Loucy (cell line): Measurements from ENCODE around the gene SEC16A.

ENCODE experiments used
- H2AFZ ChIP-seq: fragments of 200-600 bp; sonication (generic); 2 replicates; pipeline ENCODE4 v1.6.0; 2016; ENCODE audit warnings: antibody characterized with exemption, mild to moderate bottlenecking, low read length, moderate library complexity
- H3F3A ChIP-seq: fragments of 200-600 bp; 2 replicates; pipeline ENCODE4 v1.6.0; 2016; ENCODE audit warnings: antibody characterized with exemption, low read depth, mild to moderate bottlenecking
- H3K27me3 ChIP-seq: fragments of 200-600 bp; sonication (generic); 2 replicates; pipeline ENCODE4 v1.6.1; 2014; ENCODE audit warnings: low read length, mild to moderate bottlenecking; ENCODE audit not compliant: insufficient read depth, poor library complexity, severe bottlenecking
- H3K36me3 ChIP-seq: fragments of 200-600 bp; sonication (generic); 2 replicates; pipeline ENCODE4 v1.6.1; 2016; ENCODE audit warnings: low read length; ENCODE audit not compliant: insufficient read depth
- H3K4me1 ChIP-seq: fragments of 200-600 bp; sonication (generic); 2 replicates; pipeline ENCODE4 v1.5.1; 2014; ENCODE audit warnings: low read length, mild to moderate bottlenecking; ENCODE audit not compliant: insufficient read depth, poor library complexity, severe bottlenecking
- H3K4me2 ChIP-seq: fragments of 200-600 bp; sonication (generic); 2 replicates; pipeline ENCODE4 v1.6.0; 2014; ENCODE audit warnings: antibody characterized with exemption, low read length, low read depth, mild to moderate bottlenecking; ENCODE audit not compliant: poor library complexity, severe bottlenecking
- H3K4me3 ChIP-seq: fragments of 200-600 bp; sonication (generic); 2 replicates; pipeline ENCODE4 v1.5.1; 2014; ENCODE audit warnings: low read length, mild to moderate bottlenecking, mixed read lengths; ENCODE audit not compliant: poor library complexity, severe bottlenecking
- H3K79me2 ChIP-seq: fragments of 200-600 bp; sonication (generic); 2 replicates; pipeline ENCODE4 v1.6.1; 2014; ENCODE audit warnings: low read length; ENCODE audit not compliant: insufficient read depth
- H3K9ac ChIP-seq: fragments of 200-600 bp; sonication (generic); 2 replicates; pipeline ENCODE4 v1.6.0; 2014; ENCODE audit warnings: mild to moderate bottlenecking, low read depth, low read length, moderate library complexity; ENCODE audit not compliant: poor library complexity, severe bottlenecking
- H3K9me2 ChIP-seq: fragments of 200-600 bp; sonication (generic); replicated peaks from 2 replicates; pipeline ENCODE4 v1.6.1; 2016; ENCODE audit warnings: low read depth, low read length, mixed read lengths
- H3K9me3 ChIP-seq: fragments of 200-600 bp; sonication (generic); 2 replicates; pipeline ENCODE4 v1.6.1; 2014; ENCODE audit warnings: mild to moderate bottlenecking, antibody characterized with exemption, low read length, low read depth; ENCODE audit not compliant: insufficient read depth
- H4K20me1 ChIP-seq: fragments of 200-600 bp; sonication (generic); 2 replicates; pipeline ENCODE4 v1.6.0; 2014; ENCODE audit warnings: antibody characterized with exemption, low read length, mild to moderate bottlenecking; ENCODE audit not compliant: insufficient read depth, poor library complexity, severe bottlenecking
- EZH2phosphoT487 ChIP-seq: fragments of 200-600 bp; IDR thresholded peaks from 2 replicates; pipeline ENCODE4 v1.6.1; 2018; ENCODE audit warnings: antibody characterized with exemption, mild to moderate bottlenecking, moderate library complexity, borderline replicate concordance
- TF ChIP-seq, protein P1 (sequence below): fragments of 200-600 bp; sonication (generic); conservative IDR thresholded peaks from 2 replicates; pipeline ENCODE4 v1.5.1; 2014; ENCODE audit warnings: mild to moderate bottlenecking, antibody characterized with exemption, low read length

Gene SEC16A

DNA sequence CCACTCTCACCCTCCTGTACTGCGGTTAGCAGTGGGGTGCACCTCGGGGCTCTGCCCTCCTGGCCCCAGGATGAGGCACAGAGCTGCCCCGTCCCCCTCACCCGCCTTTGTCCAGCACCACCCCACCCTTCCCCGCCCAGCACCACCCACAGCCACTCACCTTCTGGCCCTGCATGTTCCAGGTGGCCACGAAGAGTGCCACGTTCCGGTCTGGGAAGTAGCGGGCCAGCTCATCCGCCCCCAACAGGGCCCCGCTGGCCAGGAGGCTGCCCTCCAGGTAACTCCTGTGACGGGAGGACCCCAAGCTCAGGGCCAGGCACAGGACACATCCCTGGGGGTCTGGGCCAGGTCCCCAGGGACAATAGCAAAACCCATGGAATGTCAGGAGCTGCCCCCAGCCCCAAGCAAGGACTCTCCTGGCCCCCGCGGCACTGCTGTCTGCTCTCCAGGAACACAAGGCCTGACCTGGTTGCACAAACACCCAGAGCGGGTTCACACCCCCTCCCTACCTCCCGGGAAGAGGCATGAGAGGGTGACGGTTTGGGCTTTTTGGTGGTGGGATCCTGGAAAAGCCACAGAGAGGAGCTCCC lies 48.2 kb downstream of the SEC16A start:
- Histone ChIP-seq H3K36me3 (peaks cover 16% of the 10 kb centered on the region; the same call in 1 of the 2 replicates), H3K4me2 (peak overlapping the region; percentile 98), H3K79me2 (peaks cover 51% of the 10 kb centered on the region)

DNA sequence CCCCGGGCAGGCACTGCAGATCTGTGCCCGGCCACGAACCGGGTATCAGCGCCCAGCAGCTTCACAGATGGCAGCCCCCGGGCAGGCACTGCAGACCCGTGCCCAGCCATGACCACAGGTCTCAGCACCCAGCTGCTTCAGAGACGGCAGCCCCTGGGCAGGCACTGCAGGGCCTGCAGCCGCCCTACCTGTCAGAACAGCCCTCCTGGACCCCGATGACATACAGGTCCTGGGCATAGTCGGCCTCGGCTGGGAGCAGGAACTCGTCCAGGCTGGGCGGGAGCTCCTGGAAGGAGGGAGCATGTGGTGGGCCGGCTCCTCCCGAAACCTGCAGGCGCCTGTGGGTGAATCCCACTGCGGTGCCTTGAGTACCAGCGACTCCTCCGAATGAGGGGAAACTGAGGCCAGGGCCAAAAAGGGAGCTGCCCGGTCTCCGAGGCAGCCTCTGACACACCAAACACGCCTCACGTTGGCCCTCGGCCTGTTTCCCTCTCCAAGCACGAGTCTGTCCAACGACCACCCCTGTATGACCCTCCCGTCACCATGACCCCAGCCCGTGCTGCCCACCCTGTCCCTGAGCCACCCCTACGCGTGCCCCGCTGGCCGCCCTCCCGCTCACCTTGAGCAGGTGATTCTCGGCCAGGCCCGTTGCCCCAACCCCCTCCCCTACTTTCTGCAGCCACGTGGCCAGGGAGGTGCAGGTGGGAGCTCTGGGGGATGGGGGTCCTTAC lies 48.8 kb downstream of the SEC16A start:
- Histone ChIP-seq H3K4me2 (no peak overlapping the region), H3K9ac (no peak overlapping the region), H3K4me3 (no peak overlapping the region), H3K9me3 (no peaks in the 10 kb centered on the region), H3K36me3 (peaks cover 22% of the 10 kb centered on the region; the same call in 1 of the 2 replicates), H2AFZ (no peak overlapping the region), H3F3A (no peaks in the 10 kb centered on the region), H3K4me1 (peaks cover 22% of the 10 kb centered on the region), H3K79me2 (peaks cover 45% of the 10 kb centered on the region), H3K27me3 (no peaks in the 10 kb centered on the region), H4K20me1 (peaks cover 36% of the 10 kb centered on the region), H3K9me2 (no peaks in the 10 kb centered on the region)
- TF ChIP-seq, protein P1, sequence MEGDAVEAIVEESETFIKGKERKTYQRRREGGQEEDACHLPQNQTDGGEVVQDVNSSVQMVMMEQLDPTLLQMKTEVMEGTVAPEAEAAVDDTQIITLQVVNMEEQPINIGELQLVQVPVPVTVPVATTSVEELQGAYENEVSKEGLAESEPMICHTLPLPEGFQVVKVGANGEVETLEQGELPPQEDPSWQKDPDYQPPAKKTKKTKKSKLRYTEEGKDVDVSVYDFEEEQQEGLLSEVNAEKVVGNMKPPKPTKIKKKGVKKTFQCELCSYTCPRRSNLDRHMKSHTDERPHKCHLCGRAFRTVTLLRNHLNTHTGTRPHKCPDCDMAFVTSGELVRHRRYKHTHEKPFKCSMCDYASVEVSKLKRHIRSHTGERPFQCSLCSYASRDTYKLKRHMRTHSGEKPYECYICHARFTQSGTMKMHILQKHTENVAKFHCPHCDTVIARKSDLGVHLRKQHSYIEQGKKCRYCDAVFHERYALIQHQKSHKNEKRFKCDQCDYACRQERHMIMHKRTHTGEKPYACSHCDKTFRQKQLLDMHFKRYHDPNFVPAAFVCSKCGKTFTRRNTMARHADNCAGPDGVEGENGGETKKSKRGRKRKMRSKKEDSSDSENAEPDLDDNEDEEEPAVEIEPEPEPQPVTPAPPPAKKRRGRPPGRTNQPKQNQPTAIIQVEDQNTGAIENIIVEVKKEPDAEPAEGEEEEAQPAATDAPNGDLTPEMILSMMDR = no peak
- TF ChIP-seq EZH2phosphoT487 = no peak

More for the DNA sequence above, 48.2 kb downstream of the SEC16A start:
- TF ChIP-seq EZH2phosphoT487 = no peak
- TF ChIP-seq, protein P1 = no peak
- H4K20me1 ChIP-seq = peaks cover 39% of the 10 kb centered on the region
- no peaks in the 10 kb centered on the region for H3F3A ChIP-seq
- H3K9me3 ChIP-seq = no peaks in the 10 kb centered on the region
- no peaks in the 10 kb centered on the region for H3K9me2 ChIP-seq
- peak overlapping the region; percentile 32 for H3K4me3 ChIP-seq
- H2AFZ ChIP-seq = no peak overlapping the region
- H3K27me3 ChIP-seq = no peaks in the 10 kb centered on the region
- peaks cover 22% of the 10 kb centered on the region for H3K4me1 ChIP-seq
- H3K9ac ChIP-seq = no peak overlapping the region

DNA sequence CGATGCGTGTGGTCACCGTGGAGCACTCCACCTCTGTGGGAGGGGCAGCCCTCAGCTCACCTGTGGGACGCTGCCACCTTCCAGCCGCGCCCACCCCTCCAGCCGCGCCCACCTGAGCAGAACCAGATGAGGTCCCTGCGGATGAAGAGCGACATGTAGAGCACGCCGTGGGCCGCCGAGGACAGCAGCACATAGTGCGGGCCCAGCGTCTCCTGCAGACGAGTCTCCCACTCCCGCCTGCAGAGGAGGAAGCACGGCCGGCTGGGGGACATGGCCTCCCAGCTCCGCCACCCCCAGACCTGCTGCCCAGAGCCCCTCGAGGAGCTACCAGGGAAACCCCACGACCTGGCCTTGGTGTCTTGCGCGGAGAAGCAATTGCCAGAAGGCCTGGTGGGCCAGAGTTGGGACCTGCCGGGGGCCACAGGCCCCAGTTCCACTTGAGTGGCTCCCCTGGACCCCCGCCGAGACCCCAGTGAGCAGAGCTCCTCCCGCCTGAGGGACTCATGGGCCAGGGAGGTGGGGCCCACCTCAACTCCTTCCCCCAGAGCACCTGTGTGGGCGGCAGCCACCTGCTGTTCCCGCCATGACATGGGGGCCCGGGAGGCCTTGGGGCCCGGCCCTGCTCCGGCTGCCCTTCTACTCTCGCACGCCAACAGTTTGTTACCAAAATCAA lies 49.7 kb downstream of the SEC16A start:
- H3K4me1 ChIP-seq = peaks cover 14% of the 10 kb centered on the region
- H3K4me3 ChIP-seq = no peak overlapping the region
- no peak overlapping the region for H3K4me2 ChIP-seq
- H3K27me3 ChIP-seq = no peaks in the 10 kb centered on the region
- no peaks in the 10 kb centered on the region for H3K9me3 ChIP-seq
- H2AFZ ChIP-seq = no peak overlapping the region
- H3K9ac ChIP-seq = no peak overlapping the region
- peaks cover 37% of the 10 kb centered on the region for H3K79me2 ChIP-seq
- TF ChIP-seq, protein P1 = no peak
- TF ChIP-seq EZH2phosphoT487 = no peak
- peaks cover 27% of the 10 kb centered on the region; the same call in 1 of the 2 replicates for H3K36me3 ChIP-seq
- no peaks in the 10 kb centered on the region for H3F3A ChIP-seq
- H3K9me2 ChIP-seq = no peaks in the 10 kb centered on the region
- peaks cover 28% of the 10 kb centered on the region for H4K20me1 ChIP-seq
